Neural cell (in vitro differentiated cells): Measurements from ENCODE around the gene MAPK1.

Experiments
- EP300 ChIP-seq: fragments of 450-650 bp; conservative IDR thresholded peaks from 2 replicates; pipeline ENCODE4 v1.6.1; 2014; ENCODE audit warnings: antibody characterized with exemption, mild to moderate bottlenecking, moderate library complexity; ENCODE audit not compliant: poor library complexity, severe bottlenecking
- EZH2 ChIP-seq: fragments of 200-600, 300-800 bp; shearing (Covaris generic), sonication (generic); IDR thresholded peaks from 2 replicates; pipeline ENCODE4 v1.6.1; 2014; ENCODE audit warnings: antibody characterized with exemption, low read length, borderline replicate concordance, mild to moderate bottlenecking; ENCODE audit not compliant: insufficient read depth, poor library complexity, severe bottlenecking
- MXI1 ChIP-seq: fragments of 450-650 bp; conservative IDR thresholded peaks from 2 replicates; pipeline ENCODE4 v1.6.1; 2014; ENCODE audit warnings: antibody characterized with exemption, mild to moderate bottlenecking; ENCODE audit not compliant: poor library complexity, severe bottlenecking
- RAD21 ChIP-seq: fragments of 450-650 bp; conservative IDR thresholded peaks from 2 replicates; pipeline ENCODE4 v1.6.1; 2014; ENCODE audit warnings: antibody characterized with exemption, mild to moderate bottlenecking, moderate library complexity
- REST ChIP-seq: IDR thresholded peaks from 2 replicates; pipeline ENCODE4 v1.6.1; 2012; ENCODE audit warnings: borderline replicate concordance
- SMC3 ChIP-seq: fragments of 450-650 bp; conservative IDR thresholded peaks from 2 replicates; pipeline ENCODE4 v1.6.1; 2014; ENCODE audit warnings: antibody characterized with exemption, mild to moderate bottlenecking, moderate library complexity; ENCODE audit not compliant: poor library complexity
- TF ChIP-seq, protein P1 (sequence below): fragments of 450-650 bp; IDR thresholded peaks from 2 replicates; pipeline ENCODE4 v1.5.1; 2014; ENCODE audit warnings: antibody characterized with exemption, mild to moderate bottlenecking, moderate library complexity; ENCODE audit not compliant: poor library complexity, severe bottlenecking

DNA sequence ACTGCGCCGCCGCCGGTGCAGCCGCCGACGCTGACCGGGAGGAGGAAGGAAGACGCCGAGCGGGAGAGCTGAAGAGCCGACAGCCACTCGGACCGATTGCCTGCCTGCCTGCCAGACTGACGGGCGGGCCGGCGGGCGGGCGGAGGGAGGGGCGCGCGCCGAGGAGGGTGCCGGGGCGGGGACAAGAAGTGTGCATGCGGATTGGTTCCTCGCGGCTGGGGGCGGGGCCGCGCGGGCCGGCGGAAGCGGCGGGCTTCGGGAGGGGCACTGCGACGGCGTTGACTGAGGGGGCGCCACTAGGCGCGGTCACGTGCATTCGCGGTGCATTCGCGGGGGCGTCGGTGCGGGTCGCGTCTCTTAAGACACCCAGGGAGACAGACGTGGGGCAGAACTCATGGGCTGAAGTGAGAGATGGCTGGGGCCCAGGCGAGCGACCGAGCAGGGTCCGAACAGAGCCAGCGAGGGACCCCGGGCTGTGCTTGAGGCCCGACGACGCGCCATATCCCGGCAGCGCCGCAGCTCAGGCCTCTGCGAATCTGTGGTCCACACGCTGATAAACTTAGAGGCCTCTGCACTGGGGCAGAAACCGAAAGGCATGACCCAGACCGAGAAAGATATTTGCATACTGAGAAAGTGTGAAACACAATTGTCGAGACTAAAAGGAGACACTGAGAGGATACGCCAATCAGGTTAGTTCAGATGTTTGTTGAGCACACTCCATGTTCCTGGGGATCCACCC, at the start of gene MAPK1:
- TF ChIP-seq EZH2 (no peak), MXI1 (no peak), REST (no peak), SMC3 (no peak), EP300 (peak; percentile 24), RAD21 (no peak)
- TF ChIP-seq, protein P1, sequence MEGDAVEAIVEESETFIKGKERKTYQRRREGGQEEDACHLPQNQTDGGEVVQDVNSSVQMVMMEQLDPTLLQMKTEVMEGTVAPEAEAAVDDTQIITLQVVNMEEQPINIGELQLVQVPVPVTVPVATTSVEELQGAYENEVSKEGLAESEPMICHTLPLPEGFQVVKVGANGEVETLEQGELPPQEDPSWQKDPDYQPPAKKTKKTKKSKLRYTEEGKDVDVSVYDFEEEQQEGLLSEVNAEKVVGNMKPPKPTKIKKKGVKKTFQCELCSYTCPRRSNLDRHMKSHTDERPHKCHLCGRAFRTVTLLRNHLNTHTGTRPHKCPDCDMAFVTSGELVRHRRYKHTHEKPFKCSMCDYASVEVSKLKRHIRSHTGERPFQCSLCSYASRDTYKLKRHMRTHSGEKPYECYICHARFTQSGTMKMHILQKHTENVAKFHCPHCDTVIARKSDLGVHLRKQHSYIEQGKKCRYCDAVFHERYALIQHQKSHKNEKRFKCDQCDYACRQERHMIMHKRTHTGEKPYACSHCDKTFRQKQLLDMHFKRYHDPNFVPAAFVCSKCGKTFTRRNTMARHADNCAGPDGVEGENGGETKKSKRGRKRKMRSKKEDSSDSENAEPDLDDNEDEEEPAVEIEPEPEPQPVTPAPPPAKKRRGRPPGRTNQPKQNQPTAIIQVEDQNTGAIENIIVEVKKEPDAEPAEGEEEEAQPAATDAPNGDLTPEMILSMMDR: peak; percentile 65
